ENCODE data around the gene PALM. TPM values are rescaled to one million over a fixed set of nuclear protein-coding genes. Genes with fewer than 3 reads are reported as not detected.
A peak's percentile ranks its signal among the peaks of the same experiment; 100 is the strongest.
"Not testable (repeated sequence)": the region's sequence is repeated elsewhere in the genome, so short reads cannot be mapped to it uniquely, and the experiment has no call there.

PALM gene
- total RNA-seq, 4 donors from 2014 or later: 12.6 to 91.0 (median 42.2) TPM

- peak; percentile 93 to 94 for DNase-seq
- peaks cover 0 to 33% of the 10 kb centered on the region in 2 donors for H3K4me1 ChIP-seq
- no peaks in the 10 kb centered on the region for H3K27me3 ChIP-seq
- peak within 1 kb of the TSS; percentile 91 to 93 for H3K27ac ChIP-seq
- H3K9me3 ChIP-seq: no peaks in the 10 kb centered on the region
- intact Hi-C loops (cut with DNase I; ENCODE audit: low total_unique reads): no loop called here
- TF ChIP-seq POLR2A (IDR thresholded peaks at IDR 0.05): peak; percentile 46 to 77
- TF ChIP-seq, protein P1, sequence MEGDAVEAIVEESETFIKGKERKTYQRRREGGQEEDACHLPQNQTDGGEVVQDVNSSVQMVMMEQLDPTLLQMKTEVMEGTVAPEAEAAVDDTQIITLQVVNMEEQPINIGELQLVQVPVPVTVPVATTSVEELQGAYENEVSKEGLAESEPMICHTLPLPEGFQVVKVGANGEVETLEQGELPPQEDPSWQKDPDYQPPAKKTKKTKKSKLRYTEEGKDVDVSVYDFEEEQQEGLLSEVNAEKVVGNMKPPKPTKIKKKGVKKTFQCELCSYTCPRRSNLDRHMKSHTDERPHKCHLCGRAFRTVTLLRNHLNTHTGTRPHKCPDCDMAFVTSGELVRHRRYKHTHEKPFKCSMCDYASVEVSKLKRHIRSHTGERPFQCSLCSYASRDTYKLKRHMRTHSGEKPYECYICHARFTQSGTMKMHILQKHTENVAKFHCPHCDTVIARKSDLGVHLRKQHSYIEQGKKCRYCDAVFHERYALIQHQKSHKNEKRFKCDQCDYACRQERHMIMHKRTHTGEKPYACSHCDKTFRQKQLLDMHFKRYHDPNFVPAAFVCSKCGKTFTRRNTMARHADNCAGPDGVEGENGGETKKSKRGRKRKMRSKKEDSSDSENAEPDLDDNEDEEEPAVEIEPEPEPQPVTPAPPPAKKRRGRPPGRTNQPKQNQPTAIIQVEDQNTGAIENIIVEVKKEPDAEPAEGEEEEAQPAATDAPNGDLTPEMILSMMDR (IDR thresholded peaks at IDR 0.05): peak in 2 of 4 experiments; percentile 17 to 25
- H3K36me3 ChIP-seq: no peaks in the 10 kb centered on the region
- peak within 1 kb of the TSS; percentile 47 to 91 for H3K4me3 ChIP-seq
These were observed 45.6 kb upstream of the PALM start, which contains the start of gene RNF126 for GRCh38 chr19:662962-663681. Gene RNF126 (minus strand): TSS chr19:663214. CDS start chr19:663121, 93 bp downstream.

- intact Hi-C loops (cut with DNase I; ENCODE audit: low total_unique reads): no loop called here
- H3K9me3 ChIP-seq: no peaks in the 10 kb centered on the region
- H3K4me1 ChIP-seq: peaks cover 0 to 31% of the 10 kb centered on the region in 2 donors
- peak overlapping the region; percentile 47 to 49 for H3K4me3 ChIP-seq
- H3K27ac ChIP-seq: peak overlapping the region; percentile 91 to 93
- no peaks in the 10 kb centered on the region for H3K36me3 ChIP-seq
- no peaks in the 10 kb centered on the region for H3K27me3 ChIP-seq
- no peak for TF ChIP-seq POLR2A (IDR thresholded peaks at IDR 0.05)
- TF ChIP-seq, protein P1 (IDR thresholded peaks at IDR 0.05): no peak
- DNase-seq: no peak
These were observed 45.0 kb upstream of the PALM start for GRCh38 chr19:663682-664117.

DNA sequence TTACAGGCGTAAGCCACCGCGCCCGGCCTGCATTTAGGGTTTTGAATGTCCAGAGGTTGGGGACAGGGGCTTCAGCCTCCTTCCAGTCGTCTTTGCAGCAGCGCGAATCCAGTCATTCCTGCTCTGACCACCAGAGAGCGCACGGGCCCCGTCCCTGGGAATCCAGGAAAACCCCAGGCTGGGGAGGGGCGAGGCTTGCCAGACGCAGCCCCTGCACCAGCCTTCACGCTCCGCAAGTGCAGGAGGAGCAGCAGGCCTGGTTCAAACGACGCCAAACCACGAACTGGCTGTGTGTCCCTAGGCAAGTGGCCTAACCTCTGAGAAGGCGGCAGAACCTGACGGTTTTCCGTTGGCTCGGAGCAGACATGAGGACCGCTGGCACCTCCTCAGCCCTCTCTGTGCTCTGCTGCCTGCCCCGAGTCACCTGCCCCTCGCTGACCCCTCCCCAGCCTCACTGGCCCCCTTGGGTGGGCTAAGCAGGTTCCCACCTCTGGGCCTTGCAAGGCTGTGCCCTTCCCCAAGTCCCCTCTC lies 43.8 kb upstream of the PALM start:
- H3K27ac ChIP-seq: no peak overlapping the region
- intact Hi-C loops (cut with DNase I; ENCODE audit: low total_unique reads): loop anchor here (5.0 kb wide), 1 partner anchor 67 kb away; no protein-coding TSS in a partner anchor
- TF ChIP-seq POLR2A (IDR thresholded peaks at IDR 0.05): no peak
- TF ChIP-seq, protein P1 (IDR thresholded peaks at IDR 0.05): peak; percentile 96 to 98 (median 98)
- H3K9me3 ChIP-seq: no peaks in the 10 kb centered on the region
- peak; percentile 79 to 83 for DNase-seq
- no peak overlapping the region for H3K4me3 ChIP-seq
- no peaks in the 10 kb centered on the region for H3K27me3 ChIP-seq
- H3K36me3 ChIP-seq: no peaks in the 10 kb centered on the region
- peaks cover 0 to 21% of the 10 kb centered on the region in 2 donors for H3K4me1 ChIP-seq

- not testable (repeated sequence) for H3K27ac ChIP-seq, H3K9me3 ChIP-seq, H3K27me3 ChIP-seq, H3K36me3 ChIP-seq, H3K4me1 ChIP-seq, DNase-seq, H3K4me3 ChIP-seq
- intact Hi-C loops (cut with DNase I; ENCODE audit: low total_unique reads): loop anchor here (5.0 kb wide), 1 partner anchor 65 kb away; no protein-coding TSS in a partner anchor
These were observed 41.7 kb upstream of the PALM start for GRCh38 chr19:666985-667573.

- H3K36me3 ChIP-seq, H3K4me3 ChIP-seq, H3K27ac ChIP-seq, DNase-seq, H3K4me1 ChIP-seq, H3K9me3 ChIP-seq, H3K27me3 ChIP-seq: not testable (repeated sequence)
- intact Hi-C loops (cut with DNase I; ENCODE audit: low total_unique reads): loop anchor here (5.0 kb wide), 1 partner anchor 63 kb away; no protein-coding TSS in a partner anchor
These were observed 39.9 kb upstream of the PALM start for GRCh38 chr19:668675-669434.
